HG03196 (cell line): ENCODE measurements around the gene SPPL2C.
"Not testable (repeated sequence)": the region's sequence is repeated elsewhere in the genome, so short reads cannot be mapped to it uniquely, and the experiment has no call there.

Experiments
- ATAC-seq: cut with Tn5 transposase; IDR thresholded peaks from one replicate; pipeline ENCODE4 v1.9.1; 2021; ENCODE audit not compliant: unreplicated experiment

Gene SPPL2C

DNA sequence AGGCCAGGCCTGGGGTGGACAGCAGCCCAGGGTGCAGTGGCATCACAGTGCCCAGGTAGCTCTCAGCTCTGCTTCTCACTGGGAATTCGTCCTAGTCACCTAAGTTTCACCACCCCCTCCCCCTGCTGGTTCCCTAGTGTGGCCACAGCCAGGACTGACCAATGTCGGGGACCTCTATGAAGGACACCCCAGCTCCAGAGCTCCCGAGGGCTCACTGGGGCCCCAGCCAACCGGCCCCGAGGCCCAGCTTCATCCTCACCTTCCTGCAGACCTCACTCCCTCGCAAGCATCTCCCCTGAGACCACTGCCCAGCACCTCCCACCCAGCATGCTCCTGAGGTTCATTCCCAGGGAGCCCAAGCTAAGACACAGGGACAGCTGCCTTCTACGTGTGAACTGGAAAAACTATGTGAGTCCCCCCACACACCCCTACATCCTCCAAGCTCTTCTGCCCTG, 4.9 kb downstream of the SPPL2C start:
- ATAC-seq, result no peak

DNA sequence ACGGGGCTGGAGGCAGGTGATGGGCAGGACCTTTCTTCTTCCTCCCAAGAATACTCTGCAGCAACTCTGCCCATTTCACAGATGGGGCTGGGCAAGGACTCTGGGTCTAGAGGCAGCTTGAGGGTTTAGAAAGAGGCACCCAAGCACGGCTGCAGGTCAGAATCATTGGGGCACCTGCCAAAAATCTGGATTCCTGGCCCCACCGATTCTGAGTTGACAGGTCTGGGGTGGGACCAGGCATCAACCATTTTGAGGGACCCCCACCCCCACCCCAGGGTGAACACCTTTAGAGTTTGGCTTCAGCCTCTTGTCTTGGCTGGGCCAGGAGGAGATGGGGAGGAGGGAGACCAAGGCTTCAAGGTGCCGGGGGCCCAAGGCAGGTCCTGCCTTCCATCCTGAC, 5.3 kb downstream of the SPPL2C start:
- no peak for ATAC-seq

DNA sequence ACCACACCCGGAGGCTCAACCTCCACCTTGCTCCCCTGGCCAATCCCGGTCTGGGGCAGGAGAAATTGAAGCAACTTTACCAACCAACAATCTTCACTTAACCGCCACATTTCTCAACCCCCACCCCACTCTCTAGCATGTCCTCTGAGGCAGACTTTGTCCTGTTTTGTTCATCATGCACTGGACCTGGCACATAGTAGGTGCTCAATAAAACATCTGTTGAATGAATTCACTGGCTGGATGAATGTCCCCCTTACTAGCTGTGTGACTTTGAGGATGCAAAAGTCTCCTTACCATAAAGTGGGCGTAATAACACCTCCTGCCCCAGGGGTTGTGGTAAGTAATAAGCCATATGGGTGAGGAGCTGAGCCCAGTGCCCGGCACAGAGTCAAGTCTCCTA, 5.8 kb downstream of the SPPL2C start:
- no peak for ATAC-seq

DNA sequence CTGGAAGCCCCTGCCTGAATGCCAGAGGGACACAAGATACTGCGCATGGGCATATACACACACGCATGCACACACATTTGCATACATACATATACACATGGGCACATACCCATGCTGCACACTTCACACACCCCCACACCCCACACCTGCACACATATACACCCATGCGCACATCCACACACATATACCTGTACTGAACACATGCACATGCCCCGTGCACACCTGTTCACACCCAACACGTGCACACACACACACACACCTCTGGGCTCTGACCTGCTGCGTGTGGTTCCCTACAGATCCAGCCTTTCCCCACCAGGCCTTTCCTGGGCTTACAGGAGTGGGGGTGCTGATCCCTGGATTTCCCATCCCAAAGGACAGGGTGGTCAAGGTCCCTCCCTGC, 6.3 kb downstream of the SPPL2C start:
- ATAC-seq, result no peak

DNA sequence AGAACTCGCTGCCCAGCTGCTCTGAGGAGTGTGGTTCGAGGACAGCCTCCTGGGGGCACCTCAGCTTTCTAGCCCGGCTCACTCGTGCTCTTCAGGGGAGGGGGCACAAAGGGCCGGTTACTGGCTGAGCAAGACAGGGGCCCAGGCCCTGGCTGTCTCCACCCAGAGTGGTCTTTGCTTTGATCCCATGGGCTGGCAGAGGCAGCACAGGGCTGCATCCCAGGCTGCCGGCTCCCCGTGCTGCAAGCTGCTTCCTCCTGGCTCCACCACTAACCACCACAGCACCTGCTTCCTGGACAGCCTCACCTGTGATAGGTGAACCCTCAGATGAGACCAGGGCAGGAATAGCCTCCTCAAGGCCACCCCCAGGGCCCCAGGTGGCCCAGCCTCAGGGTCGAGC, 6.8 kb downstream of the SPPL2C start:
- ATAC-seq, result no peak

DNA sequence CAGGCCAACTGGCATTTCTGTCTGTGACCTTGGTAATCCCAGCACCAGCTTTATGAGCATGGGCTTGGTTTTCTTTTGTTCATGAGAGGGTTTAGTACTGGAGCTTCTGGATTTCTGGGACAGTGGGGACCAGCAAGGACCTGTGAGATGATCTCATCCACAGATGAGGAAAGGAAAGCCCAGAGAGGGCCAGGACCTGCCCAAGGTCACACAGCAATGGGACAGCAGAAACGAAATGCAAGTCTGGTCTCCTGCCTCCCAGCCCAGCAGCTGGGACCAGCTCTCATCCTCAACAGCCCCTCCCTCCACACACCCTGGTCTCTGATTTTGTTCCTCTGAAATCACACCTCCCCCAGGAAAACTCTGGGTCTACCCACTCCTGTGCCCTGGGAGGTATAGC, 7.2 kb downstream of the SPPL2C start:
- no peak for ATAC-seq

DNA sequence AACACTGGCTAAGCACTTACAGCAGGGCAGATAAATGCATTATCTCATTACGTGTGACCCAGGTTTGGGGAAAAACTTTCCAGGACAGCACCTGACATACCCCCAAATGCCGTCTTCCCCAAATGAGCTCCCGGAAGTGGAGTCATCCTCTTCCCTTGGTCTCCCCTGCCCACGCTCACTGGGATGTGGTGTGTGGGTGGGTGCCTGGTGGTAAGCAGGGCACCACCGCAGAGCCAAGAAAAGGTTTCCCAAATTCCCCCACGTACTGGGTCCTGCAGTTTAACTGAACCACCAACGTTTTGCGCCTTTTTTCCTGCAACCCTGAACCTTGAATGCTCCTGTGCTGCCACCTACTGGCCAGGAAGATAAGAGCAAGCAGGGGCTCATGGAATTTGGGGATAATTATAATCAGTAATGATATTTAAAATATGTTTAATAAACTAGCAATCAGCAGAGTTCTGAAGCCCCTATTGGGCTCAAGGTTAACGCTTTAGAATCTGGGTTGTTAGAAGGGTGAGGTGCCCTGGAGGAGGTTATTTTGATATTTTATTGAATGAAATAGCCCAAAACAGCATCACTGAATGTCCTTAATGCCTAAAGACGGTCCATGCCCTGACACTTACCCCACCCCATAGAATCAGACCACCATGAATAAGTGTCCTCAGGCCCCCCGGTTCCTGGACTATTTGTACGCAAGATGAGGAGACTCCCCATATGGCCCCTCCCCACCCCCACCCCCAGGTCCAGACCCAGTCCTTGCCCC, 8.0 kb downstream of the SPPL2C start:
- no peak for ATAC-seq

DNA sequence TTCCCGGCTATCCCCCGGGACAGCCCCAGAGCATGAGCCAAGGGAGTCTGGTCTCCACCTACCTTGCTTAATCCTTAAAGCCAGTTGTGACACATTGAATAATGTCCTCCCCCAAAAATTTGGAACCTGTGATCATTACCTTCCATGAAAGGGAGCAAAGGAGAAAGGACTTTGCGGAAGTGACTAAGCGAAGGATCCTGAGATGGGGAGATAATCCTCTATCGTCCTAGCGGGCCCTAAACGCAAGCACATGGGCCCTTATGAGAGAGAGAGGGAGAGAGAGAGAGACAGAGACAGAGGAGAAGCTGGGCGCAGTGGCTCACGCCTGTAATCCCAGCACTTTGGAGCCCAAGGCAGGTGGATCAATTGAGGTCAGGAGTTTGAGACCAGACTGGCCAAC, 9.5 kb downstream of the SPPL2C start:
- no peak for ATAC-seq

DNA sequence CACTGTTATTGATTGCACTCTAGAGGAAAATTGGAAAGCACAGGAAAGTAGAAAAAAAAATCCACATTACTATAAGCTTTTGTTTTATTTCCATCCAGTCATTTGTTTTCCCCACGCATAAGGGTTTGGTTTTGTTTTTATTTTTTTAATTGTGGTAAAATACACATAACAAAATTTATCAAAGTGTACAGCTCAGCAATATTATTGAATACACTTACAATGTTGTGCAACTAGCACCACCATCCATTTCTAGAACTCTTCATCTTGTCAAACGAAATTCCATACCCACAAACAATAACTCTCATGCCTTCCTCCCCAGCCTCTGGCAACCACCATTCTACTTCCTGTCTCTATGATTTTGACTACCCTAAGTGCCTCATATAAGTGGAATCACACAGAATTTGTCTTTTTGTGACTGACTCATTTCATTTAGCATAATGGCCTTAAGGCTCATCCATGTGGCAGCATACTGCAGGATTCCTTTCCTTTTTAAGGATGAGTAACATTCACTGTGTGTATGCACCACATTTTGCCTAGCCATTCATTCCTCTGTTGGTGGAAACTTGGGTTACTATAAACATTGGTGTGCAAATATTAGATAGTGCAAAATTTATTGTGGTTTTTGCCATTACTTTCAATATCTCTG, 11.1 kb downstream of the SPPL2C start:
- ATAC-seq, result no peak

DNA sequence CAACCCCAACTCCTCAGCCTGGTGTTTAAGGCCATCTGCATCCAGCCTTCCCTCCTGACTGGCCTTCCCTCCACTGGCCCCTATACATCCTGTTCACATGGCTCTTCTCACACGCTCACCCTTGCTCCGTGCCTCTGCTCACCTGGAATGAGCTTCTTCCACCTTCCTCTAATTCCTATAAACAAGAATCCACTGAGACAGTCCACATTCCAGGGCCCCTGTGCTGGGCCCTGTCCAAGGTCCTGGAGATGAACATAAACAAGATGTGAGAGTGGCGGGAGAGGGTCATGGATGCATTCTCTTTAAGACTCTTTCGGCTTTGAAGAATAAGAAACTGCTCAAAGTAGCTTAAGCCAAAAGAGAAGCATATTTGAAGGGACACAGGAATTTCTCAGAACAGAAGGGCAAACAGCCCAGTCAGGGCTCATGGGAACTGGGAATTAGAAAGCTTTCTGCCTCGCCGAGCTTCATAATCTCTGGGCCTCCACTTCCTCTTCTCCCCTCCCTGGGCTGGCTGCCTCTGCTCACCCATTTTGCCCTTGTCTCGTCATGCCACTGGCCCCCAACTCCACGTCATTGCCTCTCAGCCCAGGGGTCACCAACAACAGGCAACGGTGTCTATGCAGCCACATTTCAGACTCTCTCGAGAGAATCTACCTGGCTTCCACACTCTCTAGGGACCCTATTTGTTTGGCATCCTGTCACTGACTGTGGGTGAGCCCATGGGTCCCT, 13.5 kb downstream of the SPPL2C start:
- no peak for ATAC-seq

DNA sequence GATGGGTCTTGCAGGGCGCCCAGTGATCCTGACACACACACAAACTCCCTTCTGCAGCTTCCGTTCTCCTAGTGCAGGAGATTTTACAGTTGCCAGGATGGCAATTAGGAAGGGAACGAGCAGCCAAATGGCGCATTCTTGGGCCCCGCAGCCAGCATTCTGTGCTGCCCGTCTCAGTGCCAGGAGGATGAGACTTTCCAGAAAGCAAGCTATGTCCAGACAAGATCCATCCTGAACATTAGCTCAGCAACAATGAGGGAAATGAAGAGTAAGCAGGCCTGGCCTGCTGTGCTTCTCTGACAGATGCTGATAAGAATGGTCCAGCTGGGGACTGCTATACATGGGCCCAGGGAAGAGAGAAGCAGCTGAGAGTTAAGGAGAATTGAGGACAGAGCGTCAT, 16.5 kb downstream of the SPPL2C start:
- ATAC-seq, result no peak

DNA sequence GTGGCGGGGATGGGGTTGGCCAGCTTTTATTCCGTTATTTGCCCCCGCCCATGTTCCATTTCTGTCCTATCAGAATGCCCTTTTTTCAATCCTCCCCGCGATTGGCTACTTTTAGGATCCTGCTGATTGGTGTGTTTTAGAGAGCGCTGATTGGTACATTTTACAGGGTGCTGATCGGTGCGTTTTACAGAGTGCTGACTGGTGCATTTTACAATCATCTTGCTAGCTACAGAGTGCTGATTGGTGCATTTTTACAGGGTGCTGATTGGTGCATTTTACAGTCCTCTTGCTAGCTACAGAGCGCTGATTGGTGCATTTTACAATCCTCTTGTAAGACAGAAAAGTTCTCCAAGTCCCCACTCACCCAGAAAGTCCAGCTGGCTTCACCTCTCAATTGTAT, 17.4 kb downstream of the SPPL2C start:
- not testable (repeated sequence) for ATAC-seq

DNA sequence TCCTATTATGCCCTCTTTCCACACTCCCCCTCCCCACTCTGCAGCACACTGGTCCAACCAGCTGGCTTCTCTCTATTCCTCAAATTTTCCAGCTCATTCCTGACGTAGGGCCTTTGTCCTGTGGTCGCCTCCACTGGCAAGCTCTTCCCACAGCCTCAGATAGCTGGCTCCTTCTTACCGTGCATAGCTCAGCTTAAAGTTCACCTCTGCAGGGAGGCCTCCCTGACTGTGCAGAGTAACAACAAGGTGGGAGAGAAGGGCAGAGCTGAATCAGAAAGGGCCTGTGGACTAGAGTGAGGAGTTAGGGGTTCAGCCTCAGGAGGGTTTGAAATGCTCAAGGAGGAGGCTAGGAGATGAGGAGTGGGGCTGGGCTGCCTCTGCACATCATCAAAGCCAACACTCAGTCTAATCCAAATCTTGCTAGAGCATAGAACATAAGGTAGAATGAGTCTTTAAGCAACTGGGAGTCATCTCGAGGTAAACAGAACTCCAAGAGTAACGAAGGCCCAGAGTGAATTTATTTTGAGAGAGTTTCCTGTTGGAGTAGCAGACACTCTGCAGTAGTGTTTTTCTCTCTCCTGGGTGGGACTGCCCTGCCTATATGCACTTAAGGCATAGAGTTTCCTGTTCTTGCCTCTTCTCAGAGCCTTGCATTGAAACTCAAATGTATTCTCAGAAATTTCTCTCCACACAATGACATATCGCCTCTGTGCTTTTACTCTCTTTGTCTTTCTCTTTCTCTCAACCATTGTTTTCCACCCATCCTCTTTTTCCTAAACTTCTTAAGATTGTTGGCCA, 19.4 kb downstream of the SPPL2C start:
- ATAC-seq, result no peak

DNA sequence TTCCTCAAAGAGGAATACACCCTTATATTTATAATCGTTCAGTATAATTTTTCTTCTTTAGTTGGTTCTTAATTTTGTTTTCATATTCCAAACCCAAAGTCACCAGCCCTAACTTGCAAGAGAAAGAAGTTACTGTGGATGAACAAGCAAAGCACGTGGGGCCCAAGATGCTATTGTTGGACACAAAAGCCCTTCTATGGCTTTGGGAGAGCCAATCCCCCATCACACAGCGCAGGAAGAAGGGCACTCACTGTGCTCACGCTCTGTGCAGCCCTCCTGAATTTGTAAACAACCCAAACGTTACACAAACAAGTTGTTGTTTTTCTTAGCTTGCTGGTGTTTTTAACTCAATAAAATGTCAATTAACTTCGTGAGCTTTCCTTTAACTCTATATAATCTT, 22.5 kb downstream of the SPPL2C start:
- no peak for ATAC-seq

DNA sequence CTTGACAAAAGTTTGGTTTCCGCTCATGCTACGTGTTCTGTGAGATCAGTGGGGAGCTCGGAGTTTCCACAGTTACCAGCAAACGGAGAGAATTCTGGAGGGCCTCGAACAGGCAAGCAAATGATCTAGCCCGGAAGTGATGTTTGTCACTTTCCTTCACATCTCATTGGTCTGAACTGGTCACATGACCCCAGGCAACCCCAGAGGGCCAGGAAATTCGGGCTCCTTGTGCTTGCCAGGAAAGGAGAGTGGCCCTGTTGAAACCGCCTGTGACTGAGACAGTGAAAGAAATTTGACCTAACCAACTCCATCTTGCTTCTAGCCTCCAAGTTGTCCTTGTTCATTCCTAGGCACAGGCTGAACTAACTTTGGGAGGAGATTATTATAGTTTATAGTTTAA, 23.0 kb downstream of the SPPL2C start:
- ATAC-seq, result no peak

DNA sequence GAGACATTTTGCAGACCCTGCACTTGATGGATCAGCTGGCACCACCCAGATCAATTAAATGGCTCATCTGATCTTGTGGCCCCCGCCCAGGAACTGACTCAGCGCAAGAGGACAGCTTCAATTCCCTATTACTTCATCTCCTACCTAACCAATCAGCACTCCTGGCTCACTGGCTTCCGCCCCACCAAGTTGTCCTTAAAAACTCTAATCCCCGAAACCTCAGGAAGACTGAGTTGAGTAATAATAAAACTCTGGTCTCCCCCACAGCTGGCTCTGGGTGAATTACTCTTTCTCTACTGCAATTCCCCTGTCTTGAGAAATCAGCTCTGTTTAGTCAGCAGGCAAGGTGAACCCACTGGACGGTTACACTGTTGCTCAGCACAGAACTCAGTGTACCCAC, 23.6 kb downstream of the SPPL2C start:
- no peak for ATAC-seq

DNA sequence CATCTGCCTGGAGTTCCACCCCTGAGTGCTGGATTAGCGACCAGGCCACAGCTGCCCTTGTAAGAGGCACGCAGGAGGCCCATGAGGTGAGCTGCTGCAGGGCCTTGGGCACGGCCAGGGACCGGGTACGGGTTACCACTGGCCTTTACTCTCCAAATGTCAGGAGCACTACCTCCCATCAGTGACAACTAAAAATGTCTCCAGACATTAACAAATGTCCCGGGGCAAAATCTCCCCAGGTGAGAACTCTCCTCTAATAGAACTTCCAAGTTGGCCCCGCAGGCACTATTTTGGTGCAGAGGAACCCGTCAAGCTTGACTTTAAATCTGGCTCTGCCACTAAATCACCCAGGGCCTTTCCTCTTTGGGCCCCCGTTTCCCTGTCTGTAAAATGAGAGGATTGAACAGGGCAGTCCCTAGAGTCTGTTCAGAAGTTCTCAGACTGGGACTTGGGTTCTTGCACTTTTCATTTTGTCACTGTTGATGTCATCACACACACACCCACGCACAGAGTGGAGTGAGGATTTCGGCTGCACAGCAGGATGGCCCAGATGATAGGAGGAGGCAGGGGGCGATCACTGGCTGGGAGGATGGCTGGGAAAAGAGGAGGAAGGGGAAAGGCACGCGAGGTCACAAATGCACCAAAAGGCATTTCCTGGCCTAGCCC, 25.1 kb downstream of the SPPL2C start:
- no peak for ATAC-seq

DNA sequence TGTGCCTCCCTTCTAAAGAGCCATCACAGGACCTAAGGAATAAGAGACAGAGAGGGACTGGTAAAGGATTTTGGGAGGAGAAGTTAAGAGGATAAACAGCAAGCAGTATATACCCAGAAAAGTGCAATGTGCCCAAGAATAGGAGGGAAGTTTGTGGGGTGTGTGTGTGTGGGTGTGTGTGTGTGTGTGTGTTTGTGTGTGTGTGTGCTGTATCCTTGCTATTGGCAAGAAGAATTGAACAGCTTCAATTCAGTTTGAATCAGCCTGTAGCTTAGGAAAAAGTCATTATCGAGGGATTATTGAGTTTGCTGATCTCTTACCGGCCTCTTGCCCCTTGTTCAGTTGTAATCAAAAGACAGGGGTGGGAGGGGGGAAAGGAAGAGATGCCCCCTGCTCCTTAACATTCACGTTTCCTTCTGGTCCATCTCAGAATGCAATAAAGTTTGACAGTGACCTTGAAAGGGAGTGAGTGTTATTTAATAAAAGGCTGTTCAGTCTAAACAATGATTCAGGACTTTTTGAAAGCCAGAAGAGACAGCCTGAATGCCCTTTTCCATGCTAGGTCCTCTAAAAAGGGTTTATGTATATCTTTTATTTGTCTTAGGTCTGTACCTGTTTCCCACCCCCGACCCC, 25.8 kb downstream of the SPPL2C start:
- no peak for ATAC-seq

DNA sequence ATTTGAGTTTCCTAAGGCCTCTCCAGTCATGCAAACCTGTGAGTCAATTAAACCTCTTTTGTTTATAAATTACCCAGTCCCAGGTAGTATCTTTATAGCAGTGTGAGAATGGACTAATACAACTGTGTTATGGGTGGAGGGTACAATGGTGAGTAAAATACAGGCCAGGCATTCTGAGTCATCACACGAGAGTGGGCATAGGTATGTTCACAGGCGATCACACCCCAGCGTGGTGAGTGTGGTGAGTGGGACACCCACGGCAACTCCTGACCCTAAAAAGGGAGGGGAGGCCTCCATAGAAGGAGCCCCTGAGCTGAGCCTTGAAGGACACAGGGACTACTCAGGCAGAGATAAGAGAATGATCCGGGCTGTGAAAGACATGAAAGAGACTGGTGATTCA, 27.0 kb downstream of the SPPL2C start:
- no peak for ATAC-seq

DNA sequence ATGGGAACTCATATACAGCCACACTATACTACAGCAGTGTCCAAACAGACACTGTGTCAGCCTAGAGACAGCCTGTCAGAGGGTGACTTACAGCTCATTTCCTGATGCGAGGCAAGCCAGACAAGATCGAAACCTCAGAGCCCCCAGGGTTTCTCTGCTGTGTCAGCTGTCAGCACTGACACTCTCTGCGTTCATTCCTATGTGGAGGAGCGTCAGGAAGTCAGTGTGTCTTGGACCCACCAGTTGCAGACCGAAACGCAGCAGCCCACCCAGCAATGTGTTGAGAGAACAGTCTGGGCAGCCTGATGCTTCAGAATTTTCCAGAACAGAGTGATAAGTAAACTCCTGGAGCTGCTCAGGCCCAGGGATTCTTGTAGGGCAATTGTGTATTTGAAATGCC, 29.0 kb downstream of the SPPL2C start:
- ATAC-seq, result no peak
